ENCODE results near the gene WIPI1.
A peak's percentile ranks its signal among the peaks of the same experiment; 100 is the strongest.

WIPI1 gene

GRCh38 chr17:68459037-68459639 lies 1.8 kb upstream of the WIPI1 start:
- no peak for DNase-seq

GRCh38 chr17:68458260-68459036 lies 1.2 kb upstream of the WIPI1 start:
- no peak for DNase-seq

GRCh38 chr17:68457539-68458259 lies 403 bp upstream of the WIPI1 start:
- DNase-seq = peak; percentile 99

- DNase-seq = peak; percentile 31
These were observed 743 bp downstream of the WIPI1 start for GRCh38 chr17:68456339-68457167.

- no peak for DNase-seq
These were observed 1.4 kb downstream of the WIPI1 start for GRCh38 chr17:68455901-68456338.

GRCh38 chr17:68453991-68454665 lies 3.2 kb downstream of the WIPI1 start:
- no peak for DNase-seq

GRCh38 chr17:68452724-68453290 lies 4.5 kb downstream of the WIPI1 start:
- peak; percentile 56 for DNase-seq

GRCh38 chr17:68451670-68452354 lies 5.5 kb downstream of the WIPI1 start:
- no peak for DNase-seq

- no peak for DNase-seq
These were observed 6.5 kb downstream of the WIPI1 start for GRCh38 chr17:68450801-68451200.

GRCh38 chr17:68450391-68450790 lies 6.9 kb downstream of the WIPI1 start:
- no peak for DNase-seq

- DNase-seq = no peak
These were observed 8.1 kb downstream of the WIPI1 start for GRCh38 chr17:68449021-68449739.

GRCh38 chr17:68446626-68447041 lies 10.7 kb downstream of the WIPI1 start:
- DNase-seq = peak; percentile 96

- DNase-seq = no peak
These were observed 11.6 kb downstream of the WIPI1 start for GRCh38 chr17:68445671-68446070.

GRCh38 chr17:68443972-68444464 lies 13.3 kb downstream of the WIPI1 start:
- no peak for DNase-seq

GRCh38 chr17:68441070-68441770 lies 16.1 kb downstream of the WIPI1 start:
- no peak for DNase-seq

GRCh38 chr17:68440526-68440925 lies 16.8 kb downstream of the WIPI1 start:
- no peak for DNase-seq

- no peak for DNase-seq
These were observed 17.5 kb downstream of the WIPI1 start for GRCh38 chr17:68439656-68440290.

GRCh38 chr17:68437979-68438822 lies 19.1 kb downstream of the WIPI1 start:
- no peak for DNase-seq

Data from NCI-H82 (cell line).